HEK293 (cell line): ENCODE results near the gene OR2A12.

ENCODE experiments used
- CTCF ChIA-PET: fragments of 350-600 bp; formaldehyde crosslinking; extraction: SDS; loops from one replicate; lab custom pipeline; 2021; ENCODE audit warnings: antibody characterized with exemption; lab: Yijun Ruan, JAX
- POLR2A ChIA-PET: fragments of 300-600 bp; formaldehyde crosslinking; extraction: SDS; loops from one replicate; lab custom pipeline; 2020; ENCODE audit warnings: antibody characterized with exemption, inconsistent platforms; lab: Yijun Ruan, JAX
- H3K27ac ChIP-seq: fragments of 200-500 bp; sonication (Bioruptor generic); 2 replicates; pipeline ENCODE4 v1.5.1; 2014; ENCODE audit warnings: low read depth, low read length, control low read depth, inconsistent platforms; ENCODE audit errors: extremely low read depth
- H3K36me3 ChIP-seq, 2 experiments: fragments of 200-500 bp in 1 of 2; sonication (Bioruptor generic) in 1 of 2; 1 replicate in 1 of 2; 2 replicates in 1 of 2; pipeline ENCODE4 v1.5.1; 2014 to 2017; ENCODE audit warnings: inconsistent platforms in 2 of 2, low read length in 2 of 2; ENCODE audit not compliant: control insufficient read depth in 2 of 2, insufficient read depth in 1 of 2
- H3K4me1 ChIP-seq: fragments of 200-500 bp; sonication (Bioruptor generic); 2 replicates; pipeline ENCODE4 v1.5.1; 2014; ENCODE audit warnings: mild to moderate bottlenecking, low read length, inconsistent platforms; ENCODE audit not compliant: control insufficient read depth, insufficient read depth
- H3K4me3 ChIP-seq: 2 replicates; pipeline ENCODE4 v1.5.1; 2011; ENCODE audit warnings: low read depth, mild to moderate bottlenecking, control low read depth, low read length, moderate library complexity
- H3K9me3 ChIP-seq: fragments of 200-500 bp; sonication (Bioruptor generic); 2 replicates; pipeline ENCODE4 v1.5.1; 2014; ENCODE audit warnings: low read depth, low read length, inconsistent platforms; ENCODE audit not compliant: control insufficient read depth, insufficient read depth
- FEZF1 ChIP-seq: fragments of 450-650 bp; formaldehyde crosslinking; IDR thresholded peaks from 2 replicates; pipeline ENCODE4 v1.5.1; 2016; ENCODE audit warnings: missing biosample characterization, missing genetic modification characterization
- GFI1B ChIP-seq: fragments of 450-650 bp; formaldehyde crosslinking; IDR thresholded peaks from 2 replicates; pipeline ENCODE4 v1.5.1; 2016; ENCODE audit warnings: missing biosample characterization, missing genetic modification characterization
- GLI2 ChIP-seq: fragments of 450-650 bp; formaldehyde crosslinking; IDR thresholded peaks from 2 replicates; pipeline ENCODE4; 2017; ENCODE audit warnings: missing biosample characterization, missing genetic modification characterization, low read depth, borderline replicate concordance
- KLF16 ChIP-seq: fragments of 450-650 bp; formaldehyde crosslinking; IDR thresholded peaks from 2 replicates; pipeline ENCODE4 v1.5.1; 2017; ENCODE audit warnings: missing biosample characterization, missing genetic modification characterization
- MYNN ChIP-seq: fragments of 450-650 bp; formaldehyde crosslinking; IDR thresholded peaks from 2 replicates; pipeline ENCODE4 v1.5.1; 2016; ENCODE audit warnings: missing biosample characterization, missing genetic modification characterization, borderline replicate concordance
- MZF1 ChIP-seq: fragments of 450-650 bp; formaldehyde crosslinking; IDR thresholded peaks from 2 replicates; pipeline ENCODE4 v1.5.1; 2017; ENCODE audit warnings: missing biosample characterization, missing genetic modification characterization, borderline replicate concordance
- SALL2 ChIP-seq: fragments of 450-650 bp; formaldehyde crosslinking; IDR thresholded peaks from 2 replicates; pipeline ENCODE4 v1.5.0; 2017; ENCODE audit warnings: missing biosample characterization, mild to moderate bottlenecking, missing genetic modification characterization, borderline replicate concordance
- ZBTB1 ChIP-seq: fragments of 450-650 bp; formaldehyde crosslinking; IDR thresholded peaks from 2 replicates; pipeline ENCODE4 v1.5.1; 2016; ENCODE audit warnings: missing biosample characterization, missing genetic modification characterization
- ZNF16 ChIP-seq: fragments of 450-650 bp; formaldehyde crosslinking; IDR thresholded peaks from 2 replicates; pipeline ENCODE4 v1.5.1; 2016; ENCODE audit warnings: low read depth, missing biosample characterization, missing genetic modification characterization
- ZNF341 ChIP-seq: fragments of 450-650 bp; formaldehyde crosslinking; IDR thresholded peaks from 2 replicates; pipeline ENCODE4; 2016; ENCODE audit warnings: low read depth, missing biosample characterization, missing genetic modification characterization
- ZNF350 ChIP-seq: fragments of 450-650 bp; formaldehyde crosslinking; IDR thresholded peaks from 2 replicates; pipeline ENCODE4 v1.5.0; 2017; ENCODE audit warnings: missing biosample characterization, mild to moderate bottlenecking, missing genetic modification characterization
- ZNF37A ChIP-seq: fragments of 450-650 bp; IDR thresholded peaks from 2 replicates; pipeline ENCODE4 v1.5.1; 2018; ENCODE audit warnings: missing biosample characterization, missing genetic modification characterization
- ZNF426 ChIP-seq: fragments of 450-650 bp; formaldehyde crosslinking; IDR thresholded peaks from 2 replicates; pipeline ENCODE4 v1.5.1; 2017; ENCODE audit warnings: missing biosample characterization, missing genetic modification characterization, mild to moderate bottlenecking, inconsistent platforms, moderate library complexity
- ZNF529 ChIP-seq: fragments of 450-650 bp; formaldehyde crosslinking; IDR thresholded peaks from 2 replicates; pipeline ENCODE4 v1.5.1; 2017; ENCODE audit warnings: missing genetic modification characterization, missing biosample characterization; ENCODE audit not compliant: insufficient replicate concordance
- ZNF747 ChIP-seq: fragments of 450-650 bp; formaldehyde crosslinking; IDR thresholded peaks from 2 replicates; pipeline ENCODE4 v1.5.1; 2016; ENCODE audit warnings: missing biosample characterization, missing genetic modification characterization
- ZNF830 ChIP-seq: fragments of 450-650 bp; IDR thresholded peaks from 2 replicates; pipeline ENCODE4 v1.5.0; 2018; ENCODE audit warnings: missing biosample characterization, missing genetic modification characterization, low read depth, mild to moderate bottlenecking, moderate library complexity
- ZSCAN30 ChIP-seq: fragments of 450-650 bp; IDR thresholded peaks from 2 replicates; pipeline ENCODE4 v1.5.1; 2018; ENCODE audit warnings: missing biosample characterization, mild to moderate bottlenecking, missing genetic modification characterization, moderate library complexity
- TF ChIP-seq, protein P1 (sequence below): fragments of 450-650 bp; formaldehyde crosslinking; IDR thresholded peaks from 2 replicates; pipeline ENCODE4 v1.5.1; 2016; ENCODE audit warnings: missing biosample characterization, missing genetic modification characterization, borderline replicate concordance

Gene OR2A12

DNA sequence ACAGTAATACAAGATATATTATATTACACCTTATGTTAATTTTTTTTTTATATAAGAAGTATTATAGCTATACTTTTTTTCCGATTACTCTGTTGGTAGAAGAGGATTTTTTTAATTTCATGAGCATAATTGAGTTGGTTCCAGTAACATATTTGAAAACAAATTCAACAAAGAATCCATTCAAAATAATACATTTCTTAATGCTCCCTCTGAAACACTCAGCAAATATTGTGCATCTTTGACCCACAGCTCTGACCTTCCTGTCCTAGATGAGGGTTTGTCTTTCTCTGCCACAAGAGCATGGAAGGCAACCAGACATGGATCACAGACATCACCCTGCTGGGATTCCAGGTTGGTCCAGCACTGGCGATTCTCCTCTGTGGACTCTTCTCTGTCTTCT lies 23.2 kb downstream of the OR2A12 start, which contains the start of gene OR2A2:
Gene OR2A2 (plus strand): TSS at position 301 of the 400 bp plus-strand sequence. CDS start 0 bp downstream, at position 301.
- Histone ChIP-seq H3K9me3 (no peaks in the 10 kb centered on the region), H3K36me3 (no peaks in the 10 kb centered on the region), H3K4me3 (no peak within 1 kb of the TSS), H3K27ac (no peak within 1 kb of the TSS), H3K4me1 (no peaks in the 10 kb centered on the region)
- CTCF ChIA-PET, result interaction anchor here (0.6 to 1.1 kb wide), 2 partner anchors 19 to 22 kb away, joined by 3 to 4 read pairs; no protein-coding TSS in a partner anchor
- TF ChIP-seq, protein P1, sequence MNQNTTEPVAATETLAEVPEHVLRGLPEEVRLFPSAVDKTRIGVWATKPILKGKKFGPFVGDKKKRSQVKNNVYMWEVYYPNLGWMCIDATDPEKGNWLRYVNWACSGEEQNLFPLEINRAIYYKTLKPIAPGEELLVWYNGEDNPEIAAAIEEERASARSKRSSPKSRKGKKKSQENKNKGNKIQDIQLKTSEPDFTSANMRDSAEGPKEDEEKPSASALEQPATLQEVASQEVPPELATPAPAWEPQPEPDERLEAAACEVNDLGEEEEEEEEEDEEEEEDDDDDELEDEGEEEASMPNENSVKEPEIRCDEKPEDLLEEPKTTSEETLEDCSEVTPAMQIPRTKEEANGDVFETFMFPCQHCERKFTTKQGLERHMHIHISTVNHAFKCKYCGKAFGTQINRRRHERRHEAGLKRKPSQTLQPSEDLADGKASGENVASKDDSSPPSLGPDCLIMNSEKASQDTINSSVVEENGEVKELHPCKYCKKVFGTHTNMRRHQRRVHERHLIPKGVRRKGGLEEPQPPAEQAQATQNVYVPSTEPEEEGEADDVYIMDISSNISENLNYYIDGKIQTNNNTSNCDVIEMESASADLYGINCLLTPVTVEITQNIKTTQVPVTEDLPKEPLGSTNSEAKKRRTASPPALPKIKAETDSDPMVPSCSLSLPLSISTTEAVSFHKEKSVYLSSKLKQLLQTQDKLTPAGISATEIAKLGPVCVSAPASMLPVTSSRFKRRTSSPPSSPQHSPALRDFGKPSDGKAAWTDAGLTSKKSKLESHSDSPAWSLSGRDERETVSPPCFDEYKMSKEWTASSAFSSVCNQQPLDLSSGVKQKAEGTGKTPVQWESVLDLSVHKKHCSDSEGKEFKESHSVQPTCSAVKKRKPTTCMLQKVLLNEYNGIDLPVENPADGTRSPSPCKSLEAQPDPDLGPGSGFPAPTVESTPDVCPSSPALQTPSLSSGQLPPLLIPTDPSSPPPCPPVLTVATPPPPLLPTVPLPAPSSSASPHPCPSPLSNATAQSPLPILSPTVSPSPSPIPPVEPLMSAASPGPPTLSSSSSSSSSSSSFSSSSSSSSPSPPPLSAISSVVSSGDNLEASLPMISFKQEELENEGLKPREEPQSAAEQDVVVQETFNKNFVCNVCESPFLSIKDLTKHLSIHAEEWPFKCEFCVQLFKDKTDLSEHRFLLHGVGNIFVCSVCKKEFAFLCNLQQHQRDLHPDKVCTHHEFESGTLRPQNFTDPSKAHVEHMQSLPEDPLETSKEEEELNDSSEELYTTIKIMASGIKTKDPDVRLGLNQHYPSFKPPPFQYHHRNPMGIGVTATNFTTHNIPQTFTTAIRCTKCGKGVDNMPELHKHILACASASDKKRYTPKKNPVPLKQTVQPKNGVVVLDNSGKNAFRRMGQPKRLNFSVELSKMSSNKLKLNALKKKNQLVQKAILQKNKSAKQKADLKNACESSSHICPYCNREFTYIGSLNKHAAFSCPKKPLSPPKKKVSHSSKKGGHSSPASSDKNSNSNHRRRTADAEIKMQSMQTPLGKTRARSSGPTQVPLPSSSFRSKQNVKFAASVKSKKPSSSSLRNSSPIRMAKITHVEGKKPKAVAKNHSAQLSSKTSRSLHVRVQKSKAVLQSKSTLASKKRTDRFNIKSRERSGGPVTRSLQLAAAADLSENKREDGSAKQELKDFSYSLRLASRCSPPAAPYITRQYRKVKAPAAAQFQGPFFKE (tag by site-specific recombination), result no peak
- TF ChIP-seq KLF16 (tag by site-specific recombination) (no peak), ZNF830 (tag by site-specific recombination) (no peak), GFI1B (no peak), MYNN (tag by site-specific recombination) (no peak), ZBTB1 (tag by site-specific recombination) (no peak), ZNF747 (tag by site-specific recombination) (no peak), ZNF529 (no peak), ZNF426 (tag by site-specific recombination) (no peak), FEZF1 (tag by site-specific recombination) (no peak), GLI2 (tag by site-specific recombination) (no peak), ZNF341 (tag by site-specific recombination) (no peak), SALL2 (tag by site-specific recombination) (no peak), ZNF16 (tag by site-specific recombination) (no peak), ZNF37A (tag by site-specific recombination) (no peak), ZSCAN30 (tag by site-specific recombination) (no peak)
- POLR2A ChIA-PET, result no interaction called here

GRCh38 chr7:144110272-144110671 lies 24.2 kb downstream of the OR2A12 start:
- Histone ChIP-seq H3K4me1 (no peaks in the 10 kb centered on the region), H3K27ac (no peak overlapping the region), H3K36me3 (no peaks in the 10 kb centered on the region), H3K9me3 (no peaks in the 10 kb centered on the region), H3K4me3 (no peak overlapping the region)
- ChIA-PET POLR2A (no interaction called here), CTCF (interaction anchor here (1.6 to 1.8 kb wide), 2 partner anchors 18 to 46 kb away, joined by 3 to 6 read pairs; no protein-coding TSS in a partner anchor)
- TF ChIP-seq ZNF529, result no peak
- TF ChIP-seq ZNF350 (tag by site-specific recombination), result no peak
- no peak for TF ChIP-seq MZF1 (tag by site-specific recombination)
